SKM-1 (cell line): ENCODE data around the gene PICALM.

ENCODE experiments used
- DNase-seq: peaks from one replicate; lab custom pipeline; 2025; ENCODE audit not compliant: unreplicated experiment; lab: John Stamatoyannopoulos, UW

Gene PICALM

GRCh38 chr11:86087256-86087655, 18.4 kb upstream of the PICALM start:
- no peak for DNase-seq

- DNase-seq, result no peak
Measured at GRCh38 chr11:86081455-86081854, 12.6 kb upstream of the PICALM start.

- DNase-seq, result no peak
Measured at GRCh38 chr11:86079421-86079820, 10.5 kb upstream of the PICALM start.

- no peak for DNase-seq
Measured at GRCh38 chr11:86073948-86074347, 5.1 kb upstream of the PICALM start.

- no peak for DNase-seq
Measured at GRCh38 chr11:86072211-86072610, 3.3 kb upstream of the PICALM start.

GRCh38 chr11:86070142-86071056, 1.5 kb upstream of the PICALM start:
- no peak for DNase-seq

- peak; percentile 96 for DNase-seq
Measured at GRCh38 chr11:86069408-86070101, 671 bp upstream of the PICALM start.

GRCh38 chr11:86068138-86068871, 579 bp downstream of the PICALM start:
- DNase-seq, result no peak

GRCh38 chr11:86067851-86068137, 1.1 kb downstream of the PICALM start:
- no peak for DNase-seq

GRCh38 chr11:86067009-86067850, 1.7 kb downstream of the PICALM start:
- DNase-seq, result peak; percentile 74

GRCh38 chr11:86066657-86067008, 2.3 kb downstream of the PICALM start:
- no peak for DNase-seq

GRCh38 chr11:86066033-86066432, 2.9 kb downstream of the PICALM start:
- DNase-seq, result no peak

GRCh38 chr11:86064220-86064803, 4.6 kb downstream of the PICALM start:
- no peak for DNase-seq

GRCh38 chr11:86063536-86063935, 5.3 kb downstream of the PICALM start:
- DNase-seq, result no peak

- DNase-seq, result no peak
Measured at GRCh38 chr11:86062719-86063118, 6.2 kb downstream of the PICALM start.

- no peak for DNase-seq
Measured at GRCh38 chr11:86061483-86062205, 7.2 kb downstream of the PICALM start.

- no peak for DNase-seq
Measured at GRCh38 chr11:86060544-86060943, 8.3 kb downstream of the PICALM start.

- no peak for DNase-seq
Measured at GRCh38 chr11:86058360-86058759, 10.5 kb downstream of the PICALM start.

GRCh38 chr11:86056351-86056854, 12.5 kb downstream of the PICALM start:
- no peak for DNase-seq
